Inflammatory macrophage (primary cell): Measurements from ENCODE around the gene PCYT1B.
A peak's percentile ranks its signal among the peaks of the same experiment; 100 is the strongest.

Source experiments
- DNase-seq, 2 donors: peaks; one replicate each; pipeline ENCODE4 v3.0.0-alpha.2; 2020 to 2022

The PCYT1B gene

DNA sequence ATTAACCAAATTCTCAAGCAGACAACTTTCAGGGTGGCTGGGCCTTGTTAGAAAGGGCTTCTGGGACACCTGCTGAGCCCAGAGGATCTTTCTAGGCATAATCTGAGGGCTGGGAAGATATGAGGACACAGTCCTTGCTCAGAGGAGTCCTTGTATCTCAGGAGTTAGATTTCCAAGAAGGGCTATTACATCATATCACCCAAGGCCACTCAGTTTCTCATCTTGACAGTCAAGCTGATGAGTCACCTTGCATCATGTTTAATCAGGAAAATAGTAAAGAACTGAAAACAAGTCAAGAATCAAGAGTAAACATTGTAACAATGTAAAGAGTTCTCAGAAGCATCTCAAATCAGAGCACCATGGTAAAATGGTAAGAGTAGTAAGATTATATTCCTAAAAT is 4.0 kb downstream of the PCYT1B start:
- no peak for DNase-seq

DNA sequence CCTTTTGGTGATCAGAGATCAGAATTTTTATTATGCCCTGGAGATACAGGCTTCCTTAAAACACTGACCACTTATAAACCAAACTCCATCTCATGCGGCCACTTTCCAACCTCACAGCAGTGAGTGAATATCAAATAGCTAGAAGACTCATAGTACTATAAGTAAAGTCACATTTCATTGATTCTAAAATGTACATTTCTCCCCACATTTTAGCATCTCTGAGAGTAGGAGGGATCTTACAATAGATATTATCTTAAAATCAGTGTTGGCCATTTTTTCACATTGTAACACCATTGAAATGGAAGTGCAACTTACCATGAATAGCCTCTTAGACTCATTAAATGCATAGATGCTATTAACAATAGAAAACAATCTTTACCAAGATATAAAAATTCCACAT is 17.4 kb downstream of the PCYT1B start:
- DNase-seq, result no peak

DNA sequence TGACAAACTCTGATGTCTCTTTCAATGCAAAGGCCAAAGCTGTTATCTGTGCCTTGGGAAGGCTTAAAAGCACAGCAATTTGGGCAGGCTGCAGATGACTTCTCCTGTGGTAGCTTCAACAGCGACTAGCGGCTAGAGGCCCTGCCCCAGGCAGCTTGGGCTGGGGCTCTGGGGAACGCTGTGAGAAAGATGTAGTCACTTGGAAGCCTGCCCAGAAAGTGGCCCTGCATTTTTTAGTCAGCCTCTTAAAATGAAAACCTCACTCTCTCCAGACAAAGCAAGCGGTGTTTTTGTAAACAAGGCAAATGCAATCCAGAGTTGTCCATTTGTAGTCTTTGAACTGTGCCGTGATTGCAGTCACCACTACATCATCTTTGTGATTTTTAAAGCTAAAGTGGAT is 27.5 kb downstream of the PCYT1B start:
- no peak for DNase-seq

DNA sequence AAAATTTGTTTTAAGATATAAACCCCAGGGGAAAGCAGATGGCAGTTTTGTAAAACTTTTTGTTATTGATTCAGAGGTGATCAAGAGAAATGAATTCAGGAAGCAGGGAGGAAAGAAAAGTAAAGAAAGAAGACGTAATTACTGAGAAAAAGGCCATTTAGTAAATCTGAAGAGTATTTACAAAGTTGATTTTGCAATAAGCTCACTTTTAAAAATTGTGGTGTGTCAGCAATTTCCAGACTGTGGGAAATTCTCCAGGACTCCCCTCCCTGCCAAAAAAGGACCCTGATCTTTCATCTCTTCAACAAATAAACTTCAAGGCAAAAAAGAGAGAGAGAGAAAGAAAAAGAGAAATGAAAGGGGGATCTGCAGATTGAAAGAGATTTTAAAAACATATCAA is 36.6 kb downstream of the PCYT1B start:
- no peak for DNase-seq

DNA sequence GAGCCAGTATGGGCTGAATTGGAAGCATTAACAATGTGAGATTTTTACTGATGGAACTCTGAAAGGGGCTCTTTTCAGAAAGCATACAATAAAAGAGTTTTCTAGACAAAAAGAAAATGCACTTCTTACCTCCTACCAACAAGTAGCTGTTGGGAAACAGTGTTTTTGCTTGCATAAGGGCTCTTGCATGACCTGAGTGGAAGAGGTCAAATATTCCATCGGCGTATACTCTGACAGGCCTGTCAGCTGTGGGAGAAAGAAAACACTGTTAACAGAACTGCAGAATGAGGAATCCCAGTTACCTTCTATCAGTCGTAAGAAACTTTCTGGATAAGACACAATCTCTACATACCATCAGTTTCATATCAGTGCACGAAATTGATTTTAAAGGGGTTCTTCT is 39.5 kb downstream of the PCYT1B start:
- DNase-seq, result peak; percentile 28 to 44

DNA sequence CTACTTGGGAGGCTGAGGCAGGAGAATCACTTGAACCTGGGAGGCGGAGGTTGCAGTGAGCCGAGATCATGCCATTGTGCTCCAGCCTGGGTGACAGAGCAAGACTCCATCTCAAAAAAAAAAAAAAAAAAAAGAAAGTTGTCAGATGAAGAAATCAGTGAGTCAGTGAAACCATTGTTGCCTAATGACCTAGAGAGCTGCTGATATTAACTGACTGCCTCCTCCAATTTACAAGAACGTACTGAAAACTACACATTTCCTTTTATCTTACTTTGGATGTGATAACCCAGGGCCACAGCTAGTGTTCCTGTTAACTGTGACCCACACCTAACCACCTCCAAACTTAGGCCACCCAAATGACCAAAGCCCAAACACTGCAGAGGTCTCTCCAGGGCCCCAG is 41.2 kb downstream of the PCYT1B start:
- peak; percentile 34 to 63 for DNase-seq

DNA sequence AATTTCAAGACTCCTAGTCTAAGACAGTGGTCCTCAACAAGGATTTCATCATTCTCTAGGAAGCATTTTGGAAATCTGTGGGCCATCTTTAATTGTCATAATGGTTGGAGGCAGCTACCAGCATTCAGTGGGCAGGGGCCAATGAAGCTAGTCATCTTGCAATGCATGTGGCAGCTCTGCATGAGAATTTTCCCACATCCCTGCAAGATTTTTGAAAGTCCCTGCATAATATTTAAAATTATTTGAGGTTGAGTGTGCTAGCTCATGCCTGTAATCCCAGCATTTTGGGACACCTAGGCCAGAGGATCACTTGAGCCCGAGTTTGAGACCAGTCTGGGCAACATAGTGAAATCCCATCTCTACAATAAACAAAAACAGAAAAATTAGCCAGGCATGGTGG is 44.0 kb downstream of the PCYT1B start:
- DNase-seq, result no peak

- DNase-seq, result no peak
Measured at GRCh38 chrX:24601858-24602257, 45.3 kb downstream of the PCYT1B start.

GRCh38 chrX:24594501-24594900 is 52.6 kb downstream of the PCYT1B start:
- DNase-seq, result no peak

GRCh38 chrX:24590111-24590510 is 57.0 kb downstream of the PCYT1B start:
- no peak for DNase-seq

DNA sequence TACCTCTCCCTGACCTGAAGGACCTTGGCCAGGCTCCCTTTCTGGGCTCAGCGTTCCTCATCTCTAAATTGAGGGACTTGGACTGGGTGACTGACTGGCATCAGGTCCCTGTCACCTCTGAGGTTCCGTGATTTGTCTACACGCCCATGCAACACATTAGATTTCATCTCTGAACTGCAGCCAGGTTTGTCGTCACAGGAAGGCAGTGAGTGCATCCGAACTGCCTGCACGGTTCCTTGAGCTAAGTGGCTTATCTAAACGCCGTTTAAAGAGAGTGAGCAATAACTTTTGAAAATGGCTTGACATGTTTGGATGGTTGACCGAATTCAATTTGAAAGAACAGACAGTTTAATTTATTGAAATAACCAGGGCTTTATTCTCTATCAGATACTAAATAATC is 70.1 kb downstream of the PCYT1B start:
- DNase-seq, result no peak

DNA sequence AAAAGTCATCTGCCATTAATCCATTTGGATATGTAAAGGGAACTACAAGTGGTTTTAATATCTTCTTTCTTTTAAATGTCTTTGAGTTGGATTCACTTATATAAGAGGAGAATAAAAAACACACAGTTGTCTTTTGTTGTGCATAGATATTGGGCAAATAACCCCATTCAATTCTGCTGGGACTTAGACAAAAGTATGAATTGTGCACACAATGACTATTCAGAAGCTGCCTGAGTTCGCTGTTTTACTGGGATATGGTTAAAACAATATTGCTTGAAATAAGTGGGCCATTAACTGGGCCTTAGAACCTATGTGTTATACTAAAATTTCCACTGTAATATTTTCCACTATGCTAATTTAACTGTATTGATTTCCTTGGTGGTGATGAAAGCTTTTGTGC is 71.7 kb downstream of the PCYT1B start:
- no peak for DNase-seq

DNA sequence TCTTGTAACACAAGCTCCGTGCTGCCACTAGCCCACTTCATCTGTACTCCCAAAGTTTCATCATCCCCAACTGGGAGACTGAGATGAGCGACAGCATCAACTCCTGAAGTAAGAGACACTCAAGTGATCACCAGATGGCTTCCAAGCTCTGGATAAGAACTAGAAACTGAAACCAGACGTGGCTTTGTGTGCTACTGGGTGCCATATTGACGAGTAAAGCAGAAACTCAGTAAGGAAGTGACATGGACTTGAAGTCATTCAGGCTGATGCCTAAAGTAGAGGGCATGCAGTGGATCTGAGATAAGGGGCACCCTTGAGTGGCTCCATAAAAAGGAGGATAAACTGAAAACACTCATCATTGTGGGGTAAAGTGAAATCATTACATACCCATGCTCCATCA is 72.4 kb downstream of the PCYT1B start:
- no peak for DNase-seq

GRCh38 chrX:24567169-24567568 is 80.0 kb downstream of the PCYT1B start:
- DNase-seq, result no peak

GRCh38 chrX:24566240-24566639 is 80.9 kb downstream of the PCYT1B start:
- no peak for DNase-seq

DNA sequence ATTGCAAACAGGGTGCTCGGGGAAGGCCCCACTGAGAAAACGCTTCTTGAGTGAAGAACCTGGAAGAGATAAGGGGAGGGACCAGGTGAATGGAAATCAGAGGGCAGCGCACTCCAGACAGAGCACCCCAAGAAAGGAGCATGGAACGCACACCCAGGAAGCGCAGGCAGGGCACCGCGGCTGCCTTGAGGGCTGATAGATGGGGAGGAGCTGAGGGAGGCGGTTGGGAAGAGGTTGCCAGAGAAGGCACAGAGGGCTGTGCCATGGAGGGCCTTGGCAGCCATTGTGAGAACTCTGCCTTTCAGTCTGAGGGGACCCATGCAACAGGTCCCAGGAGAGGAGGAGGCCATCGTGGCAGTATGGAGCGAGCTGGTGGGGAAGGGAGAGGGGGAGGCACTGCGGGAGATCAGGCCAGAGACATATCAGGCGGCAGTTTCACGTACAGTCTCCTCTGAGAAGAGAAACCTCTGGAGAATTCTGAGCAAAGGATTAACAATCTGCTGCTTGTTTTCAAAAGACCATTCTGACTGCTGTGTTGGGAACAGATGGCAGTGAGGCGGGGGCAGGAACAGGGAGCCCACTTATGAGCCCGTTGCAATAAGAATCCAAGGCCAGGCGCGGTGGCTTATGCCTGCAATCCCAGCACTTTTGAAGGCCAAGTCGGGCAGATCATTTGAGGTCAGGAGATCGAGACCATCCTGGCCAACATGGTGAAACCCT is 83.7 kb downstream of the PCYT1B start:
- DNase-seq, result no peak

DNA sequence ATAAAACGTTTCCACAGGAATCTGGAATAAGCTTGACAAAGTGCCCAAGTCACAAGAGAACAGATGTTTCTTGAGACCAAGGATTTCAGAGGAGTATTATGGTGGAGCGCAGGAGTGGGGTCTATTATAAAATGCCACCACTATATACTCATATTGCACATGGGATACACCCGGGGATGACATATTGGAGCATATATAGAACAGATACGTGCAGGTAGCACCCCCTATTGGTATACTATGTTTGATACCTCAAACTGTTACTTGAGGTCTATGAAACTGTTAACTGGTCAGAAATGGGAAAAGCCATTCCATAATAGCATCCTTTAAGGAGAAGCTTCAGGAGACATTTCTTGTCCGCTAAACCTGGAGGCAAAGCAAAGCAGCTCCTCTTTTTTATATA is 86.0 kb downstream of the PCYT1B start:
- peak in 1 of 2 donors; percentile 3 for DNase-seq

DNA sequence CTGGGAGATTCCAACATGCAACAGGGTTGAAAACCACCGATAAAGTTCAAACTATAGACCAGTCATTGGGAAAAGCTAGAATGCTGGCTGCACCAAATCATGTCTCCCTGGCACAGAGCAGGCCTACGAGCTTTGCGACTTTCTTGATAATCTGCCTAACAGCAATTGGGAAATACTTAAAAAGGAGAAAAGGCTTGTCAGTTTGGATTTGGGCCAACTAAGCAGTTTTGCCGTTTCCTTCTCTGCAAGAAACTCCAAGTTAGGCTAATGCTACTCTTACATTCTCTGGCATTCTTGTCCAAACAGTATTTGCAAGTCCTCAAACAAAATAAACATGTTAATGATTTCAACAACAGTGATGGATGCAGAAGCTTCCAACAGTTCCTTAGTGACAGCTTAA is 94.1 kb downstream of the PCYT1B start:
- peak; percentile 1 to 22 for DNase-seq

DNA sequence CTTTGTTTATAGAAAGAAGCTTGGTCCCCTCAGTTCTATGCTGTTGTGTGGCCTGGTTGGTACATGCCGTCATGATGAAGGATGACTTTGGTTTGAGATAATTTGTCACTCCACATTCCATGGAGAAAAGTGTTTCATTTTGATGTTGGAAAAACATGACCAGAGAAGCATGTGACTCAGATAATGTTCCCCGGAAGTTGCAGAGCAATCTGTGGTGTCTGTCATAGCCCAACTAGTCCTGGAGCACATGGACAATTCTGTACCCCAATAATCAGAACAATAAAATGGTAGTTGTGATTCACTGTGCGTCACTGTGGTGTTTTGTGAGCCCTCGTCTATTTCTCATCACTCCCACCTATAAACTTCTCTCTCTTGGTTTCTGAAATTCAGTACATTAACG is 97.0 kb downstream of the PCYT1B start:
- DNase-seq, result no peak

GRCh38 chrX:24547961-24548360 is 99.2 kb downstream of the PCYT1B start:
- no peak for DNase-seq

DNA sequence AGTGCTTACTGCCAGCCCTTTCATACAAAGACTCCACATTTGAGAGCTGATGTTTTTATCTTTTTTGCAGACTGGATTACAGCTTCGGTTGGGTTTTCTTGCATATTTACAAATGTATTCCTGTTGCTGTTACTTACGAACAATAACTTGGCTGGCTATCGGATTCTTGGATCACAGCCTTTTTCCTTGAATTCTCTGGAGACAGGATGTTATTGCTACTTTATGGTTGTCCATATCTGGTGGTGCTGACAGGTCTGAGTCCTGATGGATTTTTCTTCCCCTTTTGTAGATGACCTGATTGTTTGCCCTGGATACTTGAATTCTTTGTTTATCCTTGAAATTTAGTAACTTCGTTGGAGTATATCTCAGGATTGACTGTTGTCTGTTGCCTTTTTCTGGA is 104.4 kb downstream of the PCYT1B start:
- no peak for DNase-seq

GRCh38 chrX:24536551-24536950 is 110.6 kb downstream of the PCYT1B start:
- DNase-seq, result no peak

DNA sequence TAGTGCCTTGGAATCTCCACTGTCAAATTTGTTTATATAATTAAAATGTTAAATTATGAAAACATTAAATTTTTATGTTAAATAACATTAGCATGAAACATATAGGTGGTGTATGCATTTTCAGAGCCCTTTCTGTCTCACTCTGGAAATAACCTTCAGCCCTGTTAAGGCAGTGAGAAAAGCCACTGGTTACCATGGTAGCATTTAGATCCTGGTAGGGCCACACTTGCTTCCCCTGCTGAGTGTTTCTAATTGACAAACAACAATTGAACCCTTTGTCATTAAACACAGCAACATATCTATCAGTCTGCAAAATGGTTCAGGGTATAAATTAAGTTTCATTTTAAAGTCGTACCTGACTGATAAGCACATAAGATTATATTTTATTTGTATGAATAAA is 118.5 kb downstream of the PCYT1B start:
- DNase-seq, result no peak

GRCh38 chrX:24526616-24527015 is 120.5 kb downstream of the PCYT1B start:
- DNase-seq, result no peak

- DNase-seq, result no peak
Measured at GRCh38 chrX:24525455-24525854, 121.7 kb downstream of the PCYT1B start.
